Mesendoderm (in vitro differentiated cells): ENCODE results near the gene CADM2.

Experiments
- DNase-seq: peaks from one replicate; pipeline ENCODE4 v3.0.0; 2013
- H2AK5ac ChIP-seq: 2 replicates; pipeline ENCODE4 v1.6.1; 2013; ENCODE audit warnings: low read length, inconsistent platforms
- H2BK120ac ChIP-seq: 2 replicates; pipeline ENCODE4 v1.6.1; 2013; ENCODE audit warnings: low read depth, mild to moderate bottlenecking, low read length, moderate library complexity, mixed read lengths
- H2BK15ac ChIP-seq: replicated peaks from 2 replicates; pipeline ENCODE4 v1.6.1; 2013; ENCODE audit warnings: low read depth, mild to moderate bottlenecking, moderate library complexity
- H2BK5ac ChIP-seq: 2 replicates; pipeline ENCODE4 v1.6.1; 2013; ENCODE audit warnings: low read length, inconsistent platforms
- H3K18ac ChIP-seq: 2 replicates; pipeline ENCODE4 v1.6.1; 2013; ENCODE audit warnings: mild to moderate bottlenecking, low read length, mixed read lengths
- H3K23ac ChIP-seq: one replicate; pipeline ENCODE4 v1.6.1; 2013; ENCODE audit warnings: low read length
- H3K27ac ChIP-seq: 2 replicates; pipeline ENCODE4 v1.5.1; 2013; ENCODE audit warnings: low read depth, mild to moderate bottlenecking, inconsistent platforms, low read length, moderate library complexity
- H3K27me3 ChIP-seq: 2 replicates; pipeline ENCODE4 v1.6.1; 2013; ENCODE audit warnings: low read length, control low read depth, mild to moderate bottlenecking, inconsistent platforms; ENCODE audit not compliant: insufficient read depth, poor library complexity
- H3K36me3 ChIP-seq: 2 replicates; pipeline ENCODE4 v1.6.1; 2013; ENCODE audit warnings: low read length, inconsistent platforms; ENCODE audit not compliant: control insufficient read depth, insufficient read depth
- H3K4ac ChIP-seq: one replicate; pipeline ENCODE4 v1.6.1; 2013; ENCODE audit warnings: low read depth, mild to moderate bottlenecking, low read length, moderate library complexity
- H3K4me1 ChIP-seq: 2 replicates; pipeline ENCODE4 v1.6.1; 2013; ENCODE audit warnings: low read depth, low read length, inconsistent platforms; ENCODE audit not compliant: control insufficient read depth
- H3K4me2 ChIP-seq: 2 replicates; pipeline ENCODE4 v1.6.1; 2013; ENCODE audit warnings: low read length
- H3K4me3 ChIP-seq: 2 replicates; pipeline ENCODE4 v1.5.1; 2013; ENCODE audit warnings: mild to moderate bottlenecking, low read length
- H3K56ac ChIP-seq: one replicate; pipeline ENCODE4 v1.6.1; 2013; ENCODE audit warnings: low read length
- H3K79me1 ChIP-seq: 2 replicates; pipeline ENCODE4 v1.6.1; 2013; ENCODE audit warnings: low read length, inconsistent platforms
- H3K79me2 ChIP-seq: 2 replicates; pipeline ENCODE4 v1.6.1; 2013; ENCODE audit warnings: mild to moderate bottlenecking, low read length; ENCODE audit not compliant: control insufficient read depth, insufficient read depth
- H3K9ac ChIP-seq: 2 replicates; pipeline ENCODE4 v1.6.1; 2013; ENCODE audit warnings: low read length, inconsistent platforms
- H4K5ac ChIP-seq: one replicate; pipeline ENCODE4 v1.6.1; 2013; ENCODE audit warnings: low read length
- H4K8ac ChIP-seq: one replicate; pipeline ENCODE4 v1.6.1; 2013; ENCODE audit warnings: low read depth, mild to moderate bottlenecking, control low read depth, low read length, moderate library complexity
- WGBS: extraction: QIAGEN DNeasy Blood & Tissue Kit; methylation state at CpG from one replicate; pipeline ENCODE4 v1.1.7; 2013; ENCODE audit warnings: low lambda C conversion rate, missing lambda C conversion rate; ENCODE audit not compliant: insufficient coverage; ENCODE audit errors: extremely low coverage; 5-methylcytosine and 5-hydroxymethylcytosine counted together

CADM2 gene

GRCh38 chr3:84946240-84946639 is 12.5 kb upstream of the CADM2 start:
- WGBS: no CpG with 5 or more reads among the region's 1 CpG

DNA sequence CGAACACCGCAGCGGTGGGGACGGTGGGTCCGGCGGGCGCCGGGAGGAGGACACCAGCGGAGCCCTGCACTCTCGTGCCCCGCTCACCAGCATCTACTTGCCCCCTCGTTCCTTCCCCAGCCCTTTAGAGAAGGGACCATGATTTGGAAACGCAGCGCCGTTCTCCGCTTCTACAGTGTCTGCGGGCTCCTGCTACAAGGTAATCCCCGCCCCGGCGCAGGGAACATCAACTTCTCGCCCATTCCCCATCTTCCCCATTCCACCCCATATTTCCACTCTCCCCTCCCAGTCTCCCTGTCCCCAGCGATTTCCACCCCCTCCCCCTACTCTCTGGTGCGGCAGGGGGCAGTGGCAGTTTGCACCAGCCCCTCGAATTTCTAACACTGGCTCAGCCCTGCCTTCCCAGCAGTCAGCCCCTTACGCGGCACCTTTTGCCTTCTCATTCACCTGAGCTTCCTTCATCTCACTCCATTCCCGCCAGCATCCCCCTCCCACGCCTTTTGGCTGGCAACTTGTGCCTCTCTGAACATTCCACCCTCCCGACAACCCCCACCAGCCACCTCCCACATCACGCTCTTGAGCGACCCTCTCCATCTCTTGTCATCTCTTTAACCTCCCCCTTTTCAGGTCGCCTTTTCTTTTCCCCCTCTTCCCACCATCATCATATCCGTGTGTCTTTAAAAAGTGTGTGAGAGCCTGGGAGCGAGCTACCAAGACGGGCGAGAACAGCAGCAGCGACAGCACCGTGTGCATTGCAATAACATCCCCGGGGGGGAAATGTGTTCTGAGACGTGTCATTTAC is 882 bp downstream of the CADM2 start:
- no CpG with 5 or more reads among the region's 40 CpGs for WGBS

More at GRCh38 chr3:84946240-84946639, 12.5 kb upstream of the CADM2 start:
- Histone ChIP-seq H3K4me2 (no peak overlapping the region), H2BK120ac (no peak overlapping the region), H3K18ac (no peak overlapping the region), H4K8ac (no peak overlapping the region), H3K79me1 (no peaks in the 10 kb centered on the region), H3K56ac (no peak overlapping the region), H3K27ac (no peak overlapping the region), H3K79me2 (no peaks in the 10 kb centered on the region), H3K27me3 (no peaks in the 10 kb centered on the region), H3K36me3 (no peaks in the 10 kb centered on the region), H3K9ac (no peak overlapping the region), H4K5ac (no peak overlapping the region), H3K4ac (no peak overlapping the region), H3K4me3 (no peak overlapping the region), H2BK5ac (no peak overlapping the region), H2BK15ac (no peak overlapping the region), H2AK5ac (no peak overlapping the region), H3K4me1 (no peaks in the 10 kb centered on the region), H3K23ac (no peak overlapping the region)
- peak; percentile 49 for DNase-seq

DNA sequence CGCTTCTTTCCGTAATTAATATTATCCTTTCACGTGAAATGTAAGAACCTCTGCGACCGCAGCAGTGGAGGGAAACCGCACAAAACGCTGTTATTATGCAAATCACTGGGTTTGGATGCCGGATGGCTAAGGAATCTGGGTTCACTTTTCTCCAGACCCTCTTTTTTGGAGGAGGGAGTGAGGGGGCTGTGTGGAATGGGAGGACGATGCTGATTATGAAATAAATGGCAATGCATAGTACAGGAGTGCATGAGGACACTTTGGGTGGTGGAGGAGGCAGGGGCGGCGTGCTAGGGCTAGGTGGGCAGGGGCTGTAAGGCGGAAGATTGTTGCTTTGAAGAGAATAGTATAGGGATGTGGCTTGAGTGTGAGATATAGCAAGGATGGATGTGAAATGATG is 1.8 kb downstream of the CADM2 start:
- H3K27ac ChIP-seq: no peak overlapping the region

More for the DNA sequence above, 882 bp downstream of the CADM2 start:
- Histone ChIP-seq H3K18ac (no peak overlapping the region), H4K8ac (no peak overlapping the region), H2BK5ac (no peak overlapping the region), H3K4ac (no peak overlapping the region), H3K56ac (peak overlapping the region; percentile 84), H3K23ac (no peak overlapping the region), H2BK120ac (no peak overlapping the region), H4K5ac (no peak overlapping the region), H3K4me1 (no peaks in the 10 kb centered on the region), H3K4me3 (peak overlapping the region; percentile 63), H3K4me2 (peak overlapping the region; percentile 90), H2AK5ac (no peak overlapping the region), H3K79me1 (no peaks in the 10 kb centered on the region), H3K27me3 (no peaks in the 10 kb centered on the region), H3K9ac (peak overlapping the region; percentile 63), H3K36me3 (no peaks in the 10 kb centered on the region), H3K79me2 (no peaks in the 10 kb centered on the region), H3K27ac (peak overlapping the region; percentile 67), H2BK15ac (no peak overlapping the region)
- peak; percentile 71 for DNase-seq

GRCh38 chr3:84961011-84961410 is 2.2 kb downstream of the CADM2 start:
- WGBS: no CpG with 5 or more reads among the region's 7 CpGs
- H2AK5ac ChIP-seq: no peak overlapping the region
- peak overlapping the region; percentile 15 for H3K9ac ChIP-seq

More for the DNA sequence above, 1.8 kb downstream of the CADM2 start:
- H3K9ac ChIP-seq: peak overlapping the region; percentile 9
- H3K23ac ChIP-seq: no peak overlapping the region
- H3K4me1 ChIP-seq: no peaks in the 10 kb centered on the region
- H3K79me2 ChIP-seq: no peaks in the 10 kb centered on the region
- H2AK5ac ChIP-seq: no peak overlapping the region
- H2BK120ac ChIP-seq: no peak overlapping the region
- no peak overlapping the region for H2BK5ac ChIP-seq
- no peak overlapping the region for H2BK15ac ChIP-seq
- H3K4me2 ChIP-seq: peak overlapping the region; percentile 60
- no peaks in the 10 kb centered on the region for H3K36me3 ChIP-seq
- no peaks in the 10 kb centered on the region for H3K27me3 ChIP-seq
- no peak overlapping the region for H3K18ac ChIP-seq
- peak overlapping the region; percentile 1 for H3K4me3 ChIP-seq
- no peak for DNase-seq
- no peak overlapping the region for H4K5ac ChIP-seq
- H4K8ac ChIP-seq: no peak overlapping the region
- H3K79me1 ChIP-seq: no peaks in the 10 kb centered on the region
- no peak overlapping the region for H3K4ac ChIP-seq
- WGBS: no CpG with 5 or more reads among the region's 12 CpGs
- H3K56ac ChIP-seq: peak overlapping the region; percentile 46

GRCh38 chr3:84961521-84962255 is 2.9 kb downstream of the CADM2 start:
- no peaks in the 10 kb centered on the region for H3K36me3 ChIP-seq
- peak overlapping the region; percentile 15 for H3K9ac ChIP-seq
- peak overlapping the region; percentile 52 for H3K56ac ChIP-seq
- H2BK120ac ChIP-seq: no peak overlapping the region
- WGBS: no CpG with 5 or more reads among the region's 23 CpGs
- H3K79me2 ChIP-seq: no peaks in the 10 kb centered on the region
- H3K4me3 ChIP-seq: peak overlapping the region; percentile 7
- H3K27ac ChIP-seq: no peak overlapping the region
- no peak overlapping the region for H2AK5ac ChIP-seq
- peak overlapping the region; percentile 35 for H3K18ac ChIP-seq
- no peak overlapping the region for H2BK5ac ChIP-seq
- H3K27me3 ChIP-seq: no peaks in the 10 kb centered on the region
- H3K4ac ChIP-seq: no peak overlapping the region
- H3K23ac ChIP-seq: no peak overlapping the region
- peak; percentile 53 for DNase-seq
- no peak overlapping the region for H2BK15ac ChIP-seq
- no peaks in the 10 kb centered on the region for H3K4me1 ChIP-seq
- no peak overlapping the region for H4K8ac ChIP-seq
- no peak overlapping the region for H4K5ac ChIP-seq
- H3K79me1 ChIP-seq: no peaks in the 10 kb centered on the region
- H3K4me2 ChIP-seq: peak overlapping the region; percentile 56

More at GRCh38 chr3:84961011-84961410, 2.2 kb downstream of the CADM2 start:
- no peak overlapping the region for H3K18ac ChIP-seq
- no peaks in the 10 kb centered on the region for H3K79me2 ChIP-seq
- H3K36me3 ChIP-seq: no peaks in the 10 kb centered on the region
- no peaks in the 10 kb centered on the region for H3K4me1 ChIP-seq
- no peak overlapping the region for H4K5ac ChIP-seq
- DNase-seq: no peak
- no peaks in the 10 kb centered on the region for H3K27me3 ChIP-seq
- no peak overlapping the region for H2BK15ac ChIP-seq
- H3K23ac ChIP-seq: no peak overlapping the region
- H4K8ac ChIP-seq: no peak overlapping the region
- no peak overlapping the region for H2BK5ac ChIP-seq
- no peak overlapping the region for H2BK120ac ChIP-seq
- peak overlapping the region; percentile 56 for H3K4me2 ChIP-seq
- H3K79me1 ChIP-seq: no peaks in the 10 kb centered on the region
- peak overlapping the region; percentile 7 for H3K4me3 ChIP-seq
- peak overlapping the region; percentile 52 for H3K56ac ChIP-seq
- no peak overlapping the region for H3K4ac ChIP-seq
- no peak overlapping the region for H3K27ac ChIP-seq
